ENCODE data around the gene MBD3L2. TPM values are rescaled to one million over a fixed set of nuclear protein-coding genes. Genes with fewer than 3 reads are reported as not detected.

MBD3L2 gene
- total and polyA plus RNA-seq, 3 donors from 2014 or later = not detected

DNA sequence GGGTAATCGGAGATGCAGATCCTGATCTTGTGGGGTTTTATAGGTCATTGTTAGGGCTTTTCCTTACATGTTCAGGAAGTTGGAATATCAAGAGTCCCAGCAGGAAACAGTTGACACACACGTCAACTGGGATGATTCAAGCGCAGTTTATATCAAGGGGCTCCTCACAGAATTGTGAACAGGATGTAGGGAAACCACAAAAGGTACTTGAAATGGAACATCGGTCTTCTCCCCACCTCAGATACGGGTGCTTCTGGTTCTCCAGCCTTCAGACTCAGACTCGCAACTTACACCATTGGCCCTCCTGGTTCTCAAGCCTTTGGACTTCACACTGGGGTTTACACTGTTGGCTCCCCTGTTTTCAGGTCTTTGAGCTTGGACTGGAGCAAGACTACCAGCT lies 39.9 kb downstream of the MBD3L2 start:
- WGBS, 2 donors = 92 to 98% methylated on average over 6 of the region's 6 CpGs
- no peaks in the 10 kb centered on the region for H3K4me1 ChIP-seq
- no peak overlapping the region for H3K4me3 ChIP-seq
- intact Hi-C loops (cut with DNase I; ENCODE audit: low total_unique reads) = no loop called here
- H3K27me3 ChIP-seq = no peaks in the 10 kb centered on the region
- H3K27ac ChIP-seq = no peak overlapping the region
- no peak for DNase-seq
- TF ChIP-seq, protein P1, sequence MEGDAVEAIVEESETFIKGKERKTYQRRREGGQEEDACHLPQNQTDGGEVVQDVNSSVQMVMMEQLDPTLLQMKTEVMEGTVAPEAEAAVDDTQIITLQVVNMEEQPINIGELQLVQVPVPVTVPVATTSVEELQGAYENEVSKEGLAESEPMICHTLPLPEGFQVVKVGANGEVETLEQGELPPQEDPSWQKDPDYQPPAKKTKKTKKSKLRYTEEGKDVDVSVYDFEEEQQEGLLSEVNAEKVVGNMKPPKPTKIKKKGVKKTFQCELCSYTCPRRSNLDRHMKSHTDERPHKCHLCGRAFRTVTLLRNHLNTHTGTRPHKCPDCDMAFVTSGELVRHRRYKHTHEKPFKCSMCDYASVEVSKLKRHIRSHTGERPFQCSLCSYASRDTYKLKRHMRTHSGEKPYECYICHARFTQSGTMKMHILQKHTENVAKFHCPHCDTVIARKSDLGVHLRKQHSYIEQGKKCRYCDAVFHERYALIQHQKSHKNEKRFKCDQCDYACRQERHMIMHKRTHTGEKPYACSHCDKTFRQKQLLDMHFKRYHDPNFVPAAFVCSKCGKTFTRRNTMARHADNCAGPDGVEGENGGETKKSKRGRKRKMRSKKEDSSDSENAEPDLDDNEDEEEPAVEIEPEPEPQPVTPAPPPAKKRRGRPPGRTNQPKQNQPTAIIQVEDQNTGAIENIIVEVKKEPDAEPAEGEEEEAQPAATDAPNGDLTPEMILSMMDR (IDR thresholded peaks at IDR 0.05) = no peak
- no peak for TF ChIP-seq POLR2A (IDR thresholded peaks at IDR 0.05)
- peaks cover 2% of the 10 kb centered on the region for H3K9me3 ChIP-seq
- H3K36me3 ChIP-seq (ENCODE audit: low read depth, missing control alignments) = no peaks in the 10 kb centered on the region

DNA sequence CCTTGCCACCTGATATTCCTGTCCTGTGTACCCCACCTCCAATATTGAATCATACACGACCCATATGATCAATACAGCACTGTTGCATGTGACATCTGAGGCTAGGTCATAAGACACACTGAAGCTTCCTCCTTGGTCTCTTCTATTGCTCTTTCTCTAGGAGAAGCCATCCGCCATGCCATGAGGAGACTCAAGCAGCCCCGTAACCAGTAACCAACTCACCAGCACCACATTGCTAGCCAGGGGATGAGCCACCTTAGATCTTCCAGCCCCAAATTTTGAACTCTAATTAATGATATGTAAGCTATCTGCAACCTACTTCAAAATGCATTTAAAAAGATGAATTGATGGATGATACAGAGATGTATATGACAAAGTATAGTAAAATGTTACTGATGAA lies 49.0 kb downstream of the MBD3L2 start:
- Histone ChIP-seq H3K4me1 (peaks cover 21% of the 10 kb centered on the region), H3K27me3 (no peaks in the 10 kb centered on the region), H3K9me3 (no peaks in the 10 kb centered on the region), H3K27ac (peak overlapping the region in 1 of 2 donors; percentile 89), H3K4me3 (peak overlapping the region in 1 of 2 donors; percentile 73), H3K36me3 (ENCODE audit: low read depth, missing control alignments) (no peaks in the 10 kb centered on the region)
- TF ChIP-seq, protein P1 (IDR thresholded peaks at IDR 0.05) = no peak
- 60 to 77% methylated on average over 3 of the region's 3 CpGs for WGBS, 2 donors
- DNase-seq = no peak
- intact Hi-C loops (cut with DNase I; ENCODE audit: low total_unique reads) = no loop called here

DNA sequence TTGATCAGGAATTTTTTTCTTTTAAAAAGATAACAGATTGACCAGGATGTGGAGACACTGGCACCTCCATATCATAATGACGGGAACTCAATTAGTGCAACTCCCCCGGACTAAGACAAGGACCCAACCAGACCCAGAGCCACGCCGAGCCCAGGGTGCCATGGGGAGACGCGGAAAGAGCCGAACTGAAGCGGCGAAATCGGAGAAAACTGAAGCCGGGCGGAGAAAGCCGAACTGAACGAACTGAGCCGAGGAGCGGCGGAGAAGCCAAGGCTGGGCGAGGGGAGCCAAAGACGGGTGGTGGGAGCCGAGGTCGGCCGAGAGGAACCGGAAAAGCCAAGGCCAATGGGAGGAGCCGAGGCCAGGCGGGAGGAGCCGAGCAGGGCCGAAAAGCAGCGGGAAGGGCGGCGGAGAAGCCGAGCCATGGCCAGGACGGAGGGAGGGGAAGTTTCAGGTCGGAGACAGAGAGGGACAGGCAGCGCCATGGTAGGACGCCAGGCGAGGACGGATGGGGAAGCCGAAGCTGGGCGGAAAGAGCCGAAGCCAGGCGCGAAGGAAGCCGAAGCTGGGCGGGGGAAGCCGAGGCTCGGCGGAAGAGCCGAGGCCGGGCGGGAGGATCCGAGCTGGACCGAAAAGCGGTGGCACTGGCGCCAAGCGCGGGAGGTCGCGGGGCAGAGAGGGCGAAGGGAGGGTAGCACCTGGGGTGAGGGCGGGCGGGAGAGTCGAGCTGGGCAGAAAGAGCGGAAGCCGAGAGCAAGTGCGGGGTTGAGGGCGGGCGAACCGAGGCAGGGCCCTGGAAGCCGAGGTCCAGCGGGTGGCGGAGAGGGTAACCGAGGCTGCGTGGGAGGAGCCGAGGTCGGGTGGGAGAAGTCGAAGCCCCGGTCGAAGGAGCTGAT lies 49.8 kb downstream of the MBD3L2 start:
- Histone ChIP-seq H3K9me3 (no peaks in the 10 kb centered on the region), H3K27ac (peak overlapping the region; percentile 89 to 96), H3K27me3 (no peaks in the 10 kb centered on the region), H3K36me3 (ENCODE audit: low read depth, missing control alignments) (no peaks in the 10 kb centered on the region), H3K4me1 (peaks cover 21% of the 10 kb centered on the region), H3K4me3 (peak overlapping the region; percentile 70 to 73)
- TF ChIP-seq, protein P1 (IDR thresholded peaks at IDR 0.05) = no peak
- TF ChIP-seq POLR2A (IDR thresholded peaks at IDR 0.05) = no peak
- peak; percentile 92 for DNase-seq
- intact Hi-C loops (cut with DNase I; ENCODE audit: low total_unique reads) = no loop called here
- 0 to 1% methylated on average over 78 of the region's 78 CpGs for WGBS, 2 donors

DNA sequence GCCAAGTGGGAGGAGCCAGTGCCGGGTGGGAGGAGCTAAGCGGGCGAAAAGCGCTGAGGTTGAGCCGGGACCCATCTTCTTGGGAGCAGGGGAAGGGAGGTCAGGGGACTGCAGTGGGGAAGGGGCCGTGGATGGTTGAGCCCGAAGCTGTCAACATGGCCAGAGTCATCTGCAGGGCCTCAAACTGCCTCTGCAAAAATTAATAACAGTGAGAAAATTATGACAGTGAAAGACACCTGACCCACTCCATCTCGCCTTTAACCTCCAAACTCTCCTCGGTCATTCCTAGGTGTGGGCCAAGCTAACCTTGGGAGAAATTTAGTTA lies 50.4 kb downstream of the MBD3L2 start:
- Histone ChIP-seq H3K4me3 (peak overlapping the region; percentile 70 to 73), H3K27me3 (no peaks in the 10 kb centered on the region), H3K27ac (peak overlapping the region; percentile 89 to 96), H3K4me1 (peaks cover 21% of the 10 kb centered on the region), H3K36me3 (ENCODE audit: low read depth, missing control alignments) (no peaks in the 10 kb centered on the region), H3K9me3 (no peaks in the 10 kb centered on the region)
- WGBS, 2 donors = 7 to 8% methylated on average over 9 of the region's 9 CpGs
- no peak for DNase-seq
- no peak for TF ChIP-seq POLR2A (IDR thresholded peaks at IDR 0.05)
- TF ChIP-seq, protein P1 (IDR thresholded peaks at IDR 0.05) = no peak
- intact Hi-C loops (cut with DNase I; ENCODE audit: low total_unique reads) = no loop called here

Other genes starting within 250 kb of the MBD3L2 start
- gene ADGRE1, start 161.7 kb upstream of the MBD3L2 start, total RNA-seq = 1 to 10 TPM; 1.4 to 5.0 TPM
- gene ADGRE1, start 161.7 kb upstream of the MBD3L2 start, polyA plus RNA-seq (ENCODE audit: insufficient read depth, low read depth, low replicate concordance) = 1.5 TPM
- not detected for gene MBD3L2B, start 27.9 kb upstream of the MBD3L2 start, total RNA-seq
- not detected for gene MBD3L2B, start 27.9 kb upstream of the MBD3L2 start, polyA plus RNA-seq (ENCODE audit: insufficient read depth, low read depth, low replicate concordance)
- gene MBD3L5, start 18.7 kb upstream of the MBD3L2 start, total RNA-seq = not detected
- not detected for gene MBD3L5, start 18.7 kb upstream of the MBD3L2 start, polyA plus RNA-seq (ENCODE audit: insufficient read depth, low read depth, low replicate concordance)
- not detected for gene MBD3L4, start 9.1 kb upstream of the MBD3L2 start, total RNA-seq
- not detected for gene MBD3L4, start 9.1 kb upstream of the MBD3L2 start, polyA plus RNA-seq (ENCODE audit: insufficient read depth, low read depth, low replicate concordance)
- 1 to 10 TPM; 2.2 to 2.6 TPM for gene MBD3L3, start 9.4 kb downstream of the MBD3L2 start, total RNA-seq
- not detected for gene MBD3L3, start 9.4 kb downstream of the MBD3L2 start, polyA plus RNA-seq (ENCODE audit: insufficient read depth, low read depth, low replicate concordance)
- gene ZNF557, start 20.4 kb downstream of the MBD3L2 start, total RNA-seq = 10 to 100 TPM; 20.8 to 21.0 TPM
- gene ZNF557, start 20.4 kb downstream of the MBD3L2 start, polyA plus RNA-seq (ENCODE audit: insufficient read depth, low read depth, low replicate concordance) = 5.6 TPM
- gene INSR, start 245.1 kb downstream of the MBD3L2 start, total RNA-seq = 10 to 100 TPM; 85.1 to 96.5 TPM
- 9.3 TPM for gene INSR, start 245.1 kb downstream of the MBD3L2 start, polyA plus RNA-seq (ENCODE audit: insufficient read depth, low read depth, low replicate concordance)